Measurements from ENCODE around the gene CCDC57. TPM values are rescaled to one million over a fixed set of nuclear protein-coding genes. Genes with fewer than 3 reads are reported as not detected.

CCDC57 gene
- total RNA-seq, 1 donor = 21.0 TPM

DNA sequence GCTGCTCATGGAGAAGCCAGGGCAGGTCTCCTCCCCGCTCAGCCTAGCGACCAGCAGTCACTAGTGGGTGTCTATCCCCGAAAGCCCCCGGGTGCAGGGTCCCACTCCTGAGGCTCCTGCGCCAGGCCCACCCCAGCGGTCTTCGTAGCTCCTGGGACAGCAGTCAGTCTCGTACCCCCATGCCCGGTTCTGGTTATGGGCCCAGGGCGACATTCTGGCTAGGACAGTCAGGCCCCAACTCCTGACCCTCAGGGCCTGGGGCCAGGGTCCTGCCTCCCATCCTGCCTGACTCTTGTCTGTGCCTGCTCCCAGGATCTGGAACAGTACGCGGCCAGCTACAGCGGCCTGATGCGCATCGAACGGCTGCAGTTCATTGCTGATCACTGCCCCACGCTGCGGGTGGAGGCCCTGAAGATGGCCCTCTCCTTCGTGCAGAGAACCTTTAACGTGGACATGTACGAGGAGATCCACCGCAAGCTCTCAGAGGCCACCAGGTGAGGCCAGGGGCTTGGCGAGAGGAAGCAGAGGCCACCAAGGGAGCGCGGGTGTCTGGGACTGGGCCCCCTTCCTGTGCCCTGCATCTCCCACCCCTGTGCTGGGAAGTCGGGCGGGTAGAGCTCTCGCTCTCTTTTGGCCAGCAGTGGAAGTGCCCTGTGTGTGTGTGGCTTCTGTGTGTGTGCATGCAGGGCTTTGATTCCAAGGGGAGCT is 158.9 kb downstream of the CCDC57 start:
- Histone ChIP-seq H4K20me1 (ENCODE audit: insufficient read depth, low read length) (peaks cover 4% of the 10 kb centered on the region), H3K4me3 (ENCODE audit: insufficient read depth, low read length) (no peak overlapping the region), H3K4me2 (ENCODE audit: insufficient read depth, low read length) (peak overlapping the region; percentile 81), H3K27me3 (ENCODE audit: insufficient read depth, low read length) (no peaks in the 10 kb centered on the region), H3K36me3 (ENCODE audit: insufficient read depth, low read length) (peaks cover 32% of the 10 kb centered on the region), H3K4me1 (ENCODE audit: insufficient read depth, low read length) (peaks cover 12% of the 10 kb centered on the region), H2AFZ (ENCODE audit: low read length) (no peak overlapping the region), H3K27ac (ENCODE audit: low read depth, low read length) (no peak overlapping the region), H3K9me3 (ENCODE audit: low read depth, low read length) (no peaks in the 10 kb centered on the region), H3K79me2 (ENCODE audit: insufficient read depth, low read length) (peaks cover 46% of the 10 kb centered on the region)
- TF ChIP-seq, protein P1, sequence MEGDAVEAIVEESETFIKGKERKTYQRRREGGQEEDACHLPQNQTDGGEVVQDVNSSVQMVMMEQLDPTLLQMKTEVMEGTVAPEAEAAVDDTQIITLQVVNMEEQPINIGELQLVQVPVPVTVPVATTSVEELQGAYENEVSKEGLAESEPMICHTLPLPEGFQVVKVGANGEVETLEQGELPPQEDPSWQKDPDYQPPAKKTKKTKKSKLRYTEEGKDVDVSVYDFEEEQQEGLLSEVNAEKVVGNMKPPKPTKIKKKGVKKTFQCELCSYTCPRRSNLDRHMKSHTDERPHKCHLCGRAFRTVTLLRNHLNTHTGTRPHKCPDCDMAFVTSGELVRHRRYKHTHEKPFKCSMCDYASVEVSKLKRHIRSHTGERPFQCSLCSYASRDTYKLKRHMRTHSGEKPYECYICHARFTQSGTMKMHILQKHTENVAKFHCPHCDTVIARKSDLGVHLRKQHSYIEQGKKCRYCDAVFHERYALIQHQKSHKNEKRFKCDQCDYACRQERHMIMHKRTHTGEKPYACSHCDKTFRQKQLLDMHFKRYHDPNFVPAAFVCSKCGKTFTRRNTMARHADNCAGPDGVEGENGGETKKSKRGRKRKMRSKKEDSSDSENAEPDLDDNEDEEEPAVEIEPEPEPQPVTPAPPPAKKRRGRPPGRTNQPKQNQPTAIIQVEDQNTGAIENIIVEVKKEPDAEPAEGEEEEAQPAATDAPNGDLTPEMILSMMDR (IDR thresholded peaks at IDR 0.05; ENCODE audit: extremely low read depth, low read depth, low read length) = no peak
- peak; percentile 86 for DNase-seq (ENCODE audit: insufficient read length, low spot score, missing footprints)

DNA sequence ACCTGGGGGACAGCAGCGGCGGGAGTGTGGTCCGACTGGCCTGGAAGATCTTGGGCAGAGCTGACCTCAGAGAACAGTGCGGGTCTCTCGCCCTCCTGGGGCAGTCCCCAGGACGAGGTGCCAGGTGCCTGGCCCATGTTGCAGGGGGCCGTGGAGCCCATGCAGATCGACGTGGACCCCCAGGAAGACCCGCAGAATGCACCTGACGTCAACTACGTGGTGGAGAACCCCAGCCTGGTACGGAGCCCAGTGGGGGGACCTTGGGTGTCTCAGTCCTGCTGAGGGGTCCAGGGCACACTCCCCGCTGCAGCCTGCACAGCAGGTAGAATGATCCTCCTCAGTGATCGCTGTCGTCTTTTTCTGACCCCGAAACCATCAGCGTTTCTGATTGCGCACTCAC is 159.5 kb downstream of the CCDC57 start:
- TF ChIP-seq, protein P1 (IDR thresholded peaks at IDR 0.05; ENCODE audit: extremely low read depth, low read depth, low read length) = no peak

DNA sequence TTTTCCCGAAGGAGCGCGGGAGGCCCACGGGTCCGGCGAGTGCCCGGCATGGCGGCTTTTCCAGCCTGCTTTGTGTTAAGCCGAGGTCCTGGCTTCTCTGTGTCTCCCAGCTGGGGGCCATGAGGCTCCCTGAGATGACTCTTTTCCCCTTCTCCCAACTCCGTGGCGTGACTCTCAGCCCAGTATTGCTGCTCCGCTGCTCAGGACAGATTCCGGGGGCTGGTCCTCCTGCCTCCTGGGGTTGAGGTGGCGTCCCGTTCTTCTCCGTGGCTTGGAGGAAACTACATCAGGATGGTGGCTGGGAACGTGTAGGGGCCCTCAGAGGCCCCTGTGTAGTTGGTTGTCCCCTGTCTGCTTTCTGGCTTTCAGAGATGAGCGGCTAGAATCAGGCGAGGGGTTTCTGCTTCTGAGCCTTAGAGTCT is 160.0 kb downstream of the CCDC57 start:
- Histone ChIP-seq H3K4me1 (ENCODE audit: insufficient read depth, low read length) (peaks cover 12% of the 10 kb centered on the region), H3K27ac (ENCODE audit: low read depth, low read length) (peak overlapping the region; percentile 37), H3K79me2 (ENCODE audit: insufficient read depth, low read length) (peaks cover 46% of the 10 kb centered on the region), H3K4me2 (ENCODE audit: insufficient read depth, low read length) (peak overlapping the region; percentile 81), H3K4me3 (ENCODE audit: insufficient read depth, low read length) (peak overlapping the region; percentile 91), H4K20me1 (ENCODE audit: insufficient read depth, low read length) (peaks cover 4% of the 10 kb centered on the region), H3K36me3 (ENCODE audit: insufficient read depth, low read length) (peaks cover 41% of the 10 kb centered on the region), H3K9me3 (ENCODE audit: low read depth, low read length) (no peaks in the 10 kb centered on the region), H3K27me3 (ENCODE audit: insufficient read depth, low read length) (no peaks in the 10 kb centered on the region), H2AFZ (ENCODE audit: low read length) (no peak overlapping the region)
- TF ChIP-seq, protein P1 (IDR thresholded peaks at IDR 0.05; ENCODE audit: extremely low read depth, low read depth, low read length) = no peak
- DNase-seq (ENCODE audit: insufficient read length, low spot score, missing footprints) = peak; percentile 97

More for the DNA sequence above, 159.5 kb downstream of the CCDC57 start:
- Histone ChIP-seq H4K20me1 (ENCODE audit: insufficient read depth, low read length) (peaks cover 4% of the 10 kb centered on the region), H2AFZ (ENCODE audit: low read length) (no peak overlapping the region), H3K79me2 (ENCODE audit: insufficient read depth, low read length) (peaks cover 46% of the 10 kb centered on the region), H3K36me3 (ENCODE audit: insufficient read depth, low read length) (peaks cover 36% of the 10 kb centered on the region), H3K4me3 (ENCODE audit: insufficient read depth, low read length) (peak overlapping the region; percentile 91), H3K27ac (ENCODE audit: low read depth, low read length) (no peak overlapping the region), H3K4me1 (ENCODE audit: insufficient read depth, low read length) (peaks cover 12% of the 10 kb centered on the region), H3K9me3 (ENCODE audit: low read depth, low read length) (no peaks in the 10 kb centered on the region), H3K27me3 (ENCODE audit: insufficient read depth, low read length) (no peaks in the 10 kb centered on the region), H3K4me2 (ENCODE audit: insufficient read depth, low read length) (peak overlapping the region; percentile 81)
- peak; percentile 58 for DNase-seq (ENCODE audit: insufficient read length, low spot score, missing footprints)

DNA sequence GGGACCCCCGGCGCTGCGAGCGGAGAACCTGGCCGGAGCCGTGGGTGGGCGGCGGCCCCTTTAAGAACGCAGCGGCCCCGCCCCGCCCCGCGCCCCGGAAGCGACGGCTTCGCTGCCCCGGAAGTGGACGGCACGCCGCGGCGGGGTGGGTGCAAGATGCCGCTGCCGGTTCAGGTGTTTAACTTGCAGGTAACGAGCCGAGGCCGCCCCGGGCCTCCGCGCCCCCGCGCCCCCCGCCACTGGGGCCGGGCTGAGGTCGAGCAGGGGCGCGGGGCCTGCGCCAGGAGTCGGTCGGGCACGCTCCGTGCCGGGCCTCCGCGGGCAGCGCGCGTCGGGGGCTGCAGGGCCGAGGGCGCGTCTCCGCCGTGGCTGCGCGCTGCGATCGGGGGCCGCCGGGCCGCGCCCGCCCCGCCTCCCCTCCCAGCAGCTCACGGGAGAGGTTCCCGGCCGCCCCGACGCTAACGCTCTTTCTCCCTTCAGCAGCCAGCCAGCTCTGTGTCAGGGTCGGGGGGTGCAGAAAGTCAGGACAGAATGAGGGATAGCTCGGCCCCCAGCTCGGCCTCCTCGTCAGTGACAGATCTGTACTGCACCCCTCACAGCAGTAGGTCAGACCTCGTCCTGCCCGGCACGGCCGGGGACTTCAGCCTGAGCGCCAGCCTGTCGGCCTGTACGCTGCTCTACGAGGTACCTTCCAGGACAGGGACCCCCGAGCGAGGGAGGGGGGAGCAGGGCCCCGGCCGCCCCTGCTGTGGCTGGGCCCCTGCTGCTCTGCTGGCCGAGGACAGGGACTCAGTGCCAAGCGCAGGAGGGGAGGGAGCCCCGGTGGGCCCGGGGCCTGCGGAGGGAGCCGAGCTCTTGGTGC is 160.6 kb downstream of the CCDC57 start, which contains the start of the genes GPS1 and RFNG:
TSS of gene GPS1 (plus strand) at position 123 of the 862 bp plus-strand sequence. CDS start at position 157, 34 bp downstream.
TSS of gene RFNG (minus strand) at position 36 of the 862 bp plus-strand sequence. CDS start 45 bp downstream, outside the sequence.
- Histone ChIP-seq H3K36me3 (ENCODE audit: insufficient read depth, low read length) (peaks cover 45% of the 10 kb centered on the region), H3K4me3 (ENCODE audit: insufficient read depth, low read length) (peak within 1 kb of the TSS; percentile 91), H3K4me2 (ENCODE audit: insufficient read depth, low read length) (peak within 1 kb of the TSS; percentile 81), H3K9me3 (ENCODE audit: low read depth, low read length) (no peaks in the 10 kb centered on the region), H3K27me3 (ENCODE audit: insufficient read depth, low read length) (no peaks in the 10 kb centered on the region), H2AFZ (ENCODE audit: low read length) (peak within 1 kb of the TSS; percentile 17), H3K27ac (ENCODE audit: low read depth, low read length) (peak within 1 kb of the TSS; percentile 37), H3K4me1 (ENCODE audit: insufficient read depth, low read length) (peaks cover 12% of the 10 kb centered on the region), H4K20me1 (ENCODE audit: insufficient read depth, low read length) (peaks cover 4% of the 10 kb centered on the region), H3K79me2 (ENCODE audit: insufficient read depth, low read length) (peaks cover 46% of the 10 kb centered on the region)
- TF ChIP-seq, protein P1 (IDR thresholded peaks at IDR 0.05; ENCODE audit: extremely low read depth, low read depth, low read length) = no peak
- peak; percentile 100 for DNase-seq (ENCODE audit: insufficient read length, low spot score, missing footprints)

Data from osteoblast (primary cell).